Liver (tissue), 9 donors: Measurements from ENCODE around the gene MED15. TPM values are rescaled to one million over a fixed set of nuclear protein-coding genes. Genes with fewer than 3 reads are reported as not detected.

Experiments used
- DNase-seq: peaks from one replicate; pipeline ENCODE4 v3.0.0-alpha.2; 2017; ENCODE audit warnings: low spot score
- H3K27ac ChIP-seq, 2 donors: one replicate each; pipeline ENCODE4 v1.7.0; 2013; ENCODE audit warnings: inconsistent platforms in 2 of 2, low read length in 2 of 2, control low read depth in 1 of 2, low read depth in 1 of 2, mild to moderate bottlenecking in 1 of 2
- H3K27me3 ChIP-seq, 4 donors: one replicate each; pipeline versions ENCODE4 v1.6.1 to v1.7.0; 2013; ENCODE audit warnings: low read length in 3 of 4, inconsistent platforms in 1 of 4, mild to moderate bottlenecking in 1 of 4, moderate library complexity in 1 of 4; ENCODE audit not compliant: control insufficient read depth in 4 of 4, insufficient read depth in 4 of 4
- H3K36me3 ChIP-seq, 4 donors: one replicate each; pipeline versions ENCODE4 v1.6.1 to v1.7.0; 2013; ENCODE audit warnings: low read length in 3 of 4, mild to moderate bottlenecking in 3 of 4, low read depth in 1 of 4, moderate library complexity in 1 of 4; ENCODE audit not compliant: control insufficient read depth in 4 of 4, insufficient read depth in 3 of 4
- H3K4me1 ChIP-seq, 4 donors: one replicate each; pipeline versions ENCODE4 v1.6.1 to v1.7.0; 2013; ENCODE audit warnings: low read length in 3 of 4, mild to moderate bottlenecking in 3 of 4, moderate library complexity in 1 of 4; ENCODE audit not compliant: control insufficient read depth in 4 of 4, insufficient read depth in 4 of 4
- H3K4me3 ChIP-seq, 3 donors: one replicate each; pipeline versions ENCODE4 v1.6.1 to v1.7.0; 2013; ENCODE audit warnings: low read length in 3 of 3, control low read depth in 1 of 3, low read depth in 1 of 3, mild to moderate bottlenecking in 1 of 3
- H3K9ac ChIP-seq, 2 donors: one replicate each; pipeline ENCODE4 v1.7.0; 2013; ENCODE audit warnings: low read length in 2 of 2, mild to moderate bottlenecking in 2 of 2, moderate library complexity in 2 of 2, control low read depth in 1 of 2, low read depth in 1 of 2
- H3K9me3 ChIP-seq, 4 donors: one replicate each; pipeline versions ENCODE4 v1.6.1 to v1.7.0; 2013; ENCODE audit warnings: low read length in 3 of 4; ENCODE audit not compliant: control insufficient read depth in 4 of 4
- EGR1 ChIP-seq, 2 donors: IDR thresholded peaks; 2 replicates each; pipeline ENCODE4 v1.6.1; 2016 to 2018; ENCODE audit warnings: antibody characterized with exemption in 2 of 2, low read depth in 2 of 2
- FOXA1 ChIP-seq: IDR thresholded peaks from 2 replicates; pipeline ENCODE4 v1.6.1; 2016; ENCODE audit warnings: antibody characterized with exemption
- FOXA2 ChIP-seq: IDR thresholded peaks from 2 replicates; pipeline ENCODE4 v1.6.1; 2016; ENCODE audit warnings: antibody characterized with exemption
- GABPA ChIP-seq, 2 donors: IDR thresholded peaks in 1 of 2; conservative IDR thresholded peaks in 1 of 2; 2 replicates each; pipeline ENCODE4 v1.6.1; 2016; ENCODE audit warnings: antibody characterized with exemption in 2 of 2, mild to moderate bottlenecking in 1 of 2, moderate library complexity in 1 of 2
- HNF4G ChIP-seq: IDR thresholded peaks from 2 replicates; pipeline ENCODE4 v1.6.1; 2016; ENCODE audit warnings: antibody characterized with exemption
- MAX ChIP-seq: IDR thresholded peaks from 2 replicates; pipeline ENCODE4 v1.6.1; 2016; ENCODE audit warnings: antibody characterized with exemption
- NR2F2 ChIP-seq: IDR thresholded peaks from 2 replicates; pipeline ENCODE4 v1.6.1; 2016; ENCODE audit warnings: antibody characterized with exemption
- RAD21 ChIP-seq, 2 donors: IDR thresholded peaks; 2 replicates each; pipeline ENCODE4 v1.6.1; 2016; ENCODE audit warnings: antibody characterized with exemption in 2 of 2, mild to moderate bottlenecking in 2 of 2
- REST ChIP-seq: IDR thresholded peaks from 2 replicates; pipeline ENCODE4 v1.6.1; 2016; ENCODE audit warnings: antibody characterized with exemption, mild to moderate bottlenecking
- RXRA ChIP-seq, 2 donors: IDR thresholded peaks; 2 replicates each; pipeline ENCODE4 v1.6.1; 2017 to 2018; ENCODE audit warnings: antibody characterized with exemption in 2 of 2, mild to moderate bottlenecking in 1 of 2
- SP1 ChIP-seq: IDR thresholded peaks from 2 replicates; pipeline ENCODE4 v1.6.1; 2018; ENCODE audit warnings: antibody characterized with exemption, mild to moderate bottlenecking
- TAF1 ChIP-seq: conservative IDR thresholded peaks from 2 replicates; pipeline ENCODE4 v1.6.1; 2016; ENCODE audit warnings: antibody characterized with exemption, mild to moderate bottlenecking
- YY1 ChIP-seq: IDR thresholded peaks from 2 replicates; pipeline ENCODE4 v1.6.1; 2016; ENCODE audit warnings: antibody characterized with exemption, mild to moderate bottlenecking
- ZBTB33 ChIP-seq: IDR thresholded peaks from 2 replicates; pipeline ENCODE4 v1.6.1; 2016; ENCODE audit warnings: antibody characterized with exemption
- WGBS: extraction: QIAGEN DNeasy Blood & Tissue Kit; methylation state at CpG from one replicate; pipeline ENCODE4 v1.1.7; 2013; 5-methylcytosine and 5-hydroxymethylcytosine counted together
- polyA plus RNA-seq, 2 donors: library from polyadenylated mRNA; stranded (reverse) in 1 of 2; unstranded in 1 of 2; fragments of 200-250 nt in 1 of 2; fragments of >200 nt in 1 of 2; fragmentation: Nextera tagmentation in 1 of 2; extraction: Ambion mirVana in 1 of 2; gene quantifications; one replicate each; pipeline versions ENCODE4 v1.2.1 to v1.2.3, GENCODE V29; 2013 to 2015
- total RNA-seq, 2 donors: library from RNA; depleted of rRNA; stranded (reverse); fragments of >200 nt; gene quantifications; one replicate each; pipeline ENCODE4 v1.2.3, GENCODE V29; 2014
- TF ChIP-seq, protein P1 (sequence below): IDR thresholded peaks from 2 replicates; pipeline ENCODE4 v1.6.1; 2016; ENCODE audit warnings: antibody characterized with exemption
- TF ChIP-seq, protein P2 (sequence below): fragments of 150-350 bp; IDR thresholded peaks from 2 replicates; pipeline ENCODE4 v1.5.1; 2017; ENCODE audit warnings: improper control_type of control experiment, low read depth, low read length; ENCODE audit not compliant: missing input control
- donor health status: healthy.
- donor health status: healthy.
- donor health status: healthy.
- donor health status: healthy.
- donor health status: healthy.

MED15 gene
- total and polyA plus RNA-seq, 4 donors: 9.7 to 28.0 (median 16.2) TPM

DNA sequence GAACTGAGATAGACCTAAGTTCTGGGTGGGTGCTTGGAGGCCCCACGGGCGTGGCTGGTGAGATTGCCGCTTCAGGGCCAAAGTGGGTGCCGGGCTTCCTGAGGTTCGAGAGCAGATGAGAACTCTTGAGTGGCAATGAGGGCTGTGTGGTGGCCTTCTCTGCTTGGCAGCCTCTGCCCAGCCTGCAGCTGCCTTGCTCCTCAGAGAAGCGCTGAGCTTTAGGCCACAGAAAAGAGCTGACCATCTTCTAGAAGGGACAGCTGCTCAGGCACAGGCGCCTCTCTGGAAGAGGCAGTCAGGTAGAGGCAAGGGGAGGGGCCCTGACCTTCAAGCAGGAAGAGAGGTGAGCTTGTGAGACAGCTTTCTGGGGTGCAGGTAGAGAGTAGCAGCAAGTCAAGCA is 72.8 kb downstream of the MED15 start:
- H3K4me1 ChIP-seq: no peaks in the 10 kb centered on the region
- no peak overlapping the region for H3K4me3 ChIP-seq
- no peak for DNase-seq
- H3K9me3 ChIP-seq: no peaks in the 10 kb centered on the region
- no peak overlapping the region for H3K27ac ChIP-seq
- TF ChIP-seq EGR1 (IDR thresholded peaks at IDR 0.05; ENCODE audit: low read depth in 2 of 2): no peak
- no peak for TF ChIP-seq GABPA (IDR thresholded peaks at IDR 0.05 in 1 of 2, conservative IDR thresholded peaks at IDR 0.05 in 1 of 2)
- TF ChIP-seq MAX: no peak
- TF ChIP-seq YY1: no peak
- no peak for TF ChIP-seq FOXA1
- no peak for TF ChIP-seq HNF4G
- TF ChIP-seq RAD21 (IDR thresholded peaks at IDR 0.05): no peak
- TF ChIP-seq RXRA (IDR thresholded peaks at IDR 0.05): no peak
- TF ChIP-seq, protein P1, sequence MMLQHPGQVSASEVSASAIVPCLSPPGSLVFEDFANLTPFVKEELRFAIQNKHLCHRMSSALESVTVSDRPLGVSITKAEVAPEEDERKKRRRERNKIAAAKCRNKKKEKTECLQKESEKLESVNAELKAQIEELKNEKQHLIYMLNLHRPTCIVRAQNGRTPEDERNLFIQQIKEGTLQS: no peak
- TF ChIP-seq TAF1: no peak
- TF ChIP-seq, protein P2, sequence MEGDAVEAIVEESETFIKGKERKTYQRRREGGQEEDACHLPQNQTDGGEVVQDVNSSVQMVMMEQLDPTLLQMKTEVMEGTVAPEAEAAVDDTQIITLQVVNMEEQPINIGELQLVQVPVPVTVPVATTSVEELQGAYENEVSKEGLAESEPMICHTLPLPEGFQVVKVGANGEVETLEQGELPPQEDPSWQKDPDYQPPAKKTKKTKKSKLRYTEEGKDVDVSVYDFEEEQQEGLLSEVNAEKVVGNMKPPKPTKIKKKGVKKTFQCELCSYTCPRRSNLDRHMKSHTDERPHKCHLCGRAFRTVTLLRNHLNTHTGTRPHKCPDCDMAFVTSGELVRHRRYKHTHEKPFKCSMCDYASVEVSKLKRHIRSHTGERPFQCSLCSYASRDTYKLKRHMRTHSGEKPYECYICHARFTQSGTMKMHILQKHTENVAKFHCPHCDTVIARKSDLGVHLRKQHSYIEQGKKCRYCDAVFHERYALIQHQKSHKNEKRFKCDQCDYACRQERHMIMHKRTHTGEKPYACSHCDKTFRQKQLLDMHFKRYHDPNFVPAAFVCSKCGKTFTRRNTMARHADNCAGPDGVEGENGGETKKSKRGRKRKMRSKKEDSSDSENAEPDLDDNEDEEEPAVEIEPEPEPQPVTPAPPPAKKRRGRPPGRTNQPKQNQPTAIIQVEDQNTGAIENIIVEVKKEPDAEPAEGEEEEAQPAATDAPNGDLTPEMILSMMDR: no peak
- H3K27me3 ChIP-seq: no peaks in the 10 kb centered on the region
- H3K36me3 ChIP-seq: peaks cover 14 to 56% (median 21%) of the 10 kb centered on the region in 4 donors
- WGBS: 97% methylated on average over 7 of the region's 7 CpGs
- H3K9ac ChIP-seq: no peak overlapping the region

- Histone ChIP-seq H3K9me3 (no peaks in the 10 kb centered on the region), H3K27ac (no peak overlapping the region), H3K27me3 (no peaks in the 10 kb centered on the region), H3K4me3 (no peak overlapping the region), H3K9ac (no peak overlapping the region), H3K4me1 (no peaks in the 10 kb centered on the region), H3K36me3 (peaks cover 20 to 62% (median 25%) of the 10 kb centered on the region in 4 donors)
- DNase-seq: no peak
- TF ChIP-seq REST (no peak), EGR1 (IDR thresholded peaks at IDR 0.05; ENCODE audit: low read depth in 2 of 2) (no peak), SP1 (no peak), NR2F2 (no peak), FOXA2 (no peak), YY1 (no peak), ZBTB33 (no peak), RXRA (IDR thresholded peaks at IDR 0.05) (no peak), FOXA1 (no peak), GABPA (IDR thresholded peaks at IDR 0.05 in 1 of 2, conservative IDR thresholded peaks at IDR 0.05 in 1 of 2) (no peak), TAF1 (no peak)
- TF ChIP-seq, protein P2: no peak
- 95% methylated on average over 19 of the region's 19 CpGs for WGBS
Observed at GRCh38 chr22:20580611-20581502, 73.4 kb downstream of the MED15 start.
